ENCODE data around the gene PCDHGB7.

GRCh38 chr5:141434006-141434405 is 16.5 kb downstream of the PCDHGB7 start:
- TF ChIP-seq CTCF (conservative IDR thresholded peaks at IDR 0.05 in 1 of 2, IDR thresholded peaks at IDR 0.05 in 1 of 2; ENCODE audit: extremely low read depth in 1 of 2, insufficient read depth in 1 of 2, low read depth in 1 of 2, low read length in 2 of 2), result no peak
- TF ChIP-seq EZH2 (IDR thresholded peaks at IDR 0.05; ENCODE audit: borderline replicate concordance, low read length), result no peak

Data from mammary epithelial cell (primary cell).